ENCODE measurements around the gene MAPK8. TPM values are rescaled to one million over a fixed set of nuclear protein-coding genes. Genes with fewer than 3 reads are reported as not detected.
A peak's percentile ranks its signal among the peaks of the same experiment; 100 is the strongest.

MAPK8 gene
- total RNA-seq, 1 donor from 2014 or later, result 66.4 TPM

DNA sequence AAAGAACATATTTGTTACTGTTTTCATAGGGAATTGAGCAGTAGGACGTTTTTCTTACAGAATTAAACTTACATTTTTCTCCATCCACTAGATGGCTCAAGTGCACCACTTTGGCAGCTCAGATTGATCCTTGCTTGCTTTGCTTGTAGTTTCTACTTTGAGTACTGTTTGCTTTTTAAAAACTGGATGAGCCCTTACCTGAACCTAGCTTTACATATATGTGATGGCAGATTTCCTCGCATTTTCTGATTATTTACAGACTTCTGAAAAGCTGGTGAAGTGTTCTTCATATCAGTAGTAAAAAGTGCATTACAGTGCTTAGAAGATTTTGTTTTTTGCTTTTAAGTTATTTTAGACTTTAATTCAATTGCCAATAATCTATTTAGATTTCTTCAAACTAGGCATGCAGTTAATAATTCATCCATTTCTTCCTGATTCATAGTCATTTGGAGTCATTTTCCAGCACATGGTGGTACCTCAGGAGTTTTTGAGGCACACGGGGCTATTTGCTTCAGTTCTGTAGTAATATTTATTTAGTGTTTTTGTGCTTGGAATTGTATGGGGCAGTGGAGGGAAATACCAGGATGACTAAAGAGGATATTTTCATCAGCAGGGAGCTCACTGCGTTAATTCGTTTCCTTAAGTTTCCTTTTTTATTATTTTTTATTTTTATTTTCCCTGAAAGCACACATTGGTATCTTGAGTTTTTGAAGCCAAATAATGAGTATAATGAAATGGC, 57.3 kb downstream of the MAPK8 start:
- Mint-ChIP-seq H3K36me3 (no peaks in the 10 kb centered on the region), H3K27ac (peak overlapping the region; percentile 58), H3K9me3 (no peaks in the 10 kb centered on the region), H3K4me3 (no peak overlapping the region), H3K27me3 (ENCODE audit: low read depth) (no peaks in the 10 kb centered on the region), H3K4me1 (peaks cover 30% of the 10 kb centered on the region)
- TF ChIP-seq, protein P1, sequence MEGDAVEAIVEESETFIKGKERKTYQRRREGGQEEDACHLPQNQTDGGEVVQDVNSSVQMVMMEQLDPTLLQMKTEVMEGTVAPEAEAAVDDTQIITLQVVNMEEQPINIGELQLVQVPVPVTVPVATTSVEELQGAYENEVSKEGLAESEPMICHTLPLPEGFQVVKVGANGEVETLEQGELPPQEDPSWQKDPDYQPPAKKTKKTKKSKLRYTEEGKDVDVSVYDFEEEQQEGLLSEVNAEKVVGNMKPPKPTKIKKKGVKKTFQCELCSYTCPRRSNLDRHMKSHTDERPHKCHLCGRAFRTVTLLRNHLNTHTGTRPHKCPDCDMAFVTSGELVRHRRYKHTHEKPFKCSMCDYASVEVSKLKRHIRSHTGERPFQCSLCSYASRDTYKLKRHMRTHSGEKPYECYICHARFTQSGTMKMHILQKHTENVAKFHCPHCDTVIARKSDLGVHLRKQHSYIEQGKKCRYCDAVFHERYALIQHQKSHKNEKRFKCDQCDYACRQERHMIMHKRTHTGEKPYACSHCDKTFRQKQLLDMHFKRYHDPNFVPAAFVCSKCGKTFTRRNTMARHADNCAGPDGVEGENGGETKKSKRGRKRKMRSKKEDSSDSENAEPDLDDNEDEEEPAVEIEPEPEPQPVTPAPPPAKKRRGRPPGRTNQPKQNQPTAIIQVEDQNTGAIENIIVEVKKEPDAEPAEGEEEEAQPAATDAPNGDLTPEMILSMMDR (IDR thresholded peaks at IDR 0.05; ENCODE audit: unreplicated experiment), result no peak
- no peak for DNase-seq (ENCODE audit: low spot score in 2 of 2, unreplicated experiment in 2 of 2)

DNA sequence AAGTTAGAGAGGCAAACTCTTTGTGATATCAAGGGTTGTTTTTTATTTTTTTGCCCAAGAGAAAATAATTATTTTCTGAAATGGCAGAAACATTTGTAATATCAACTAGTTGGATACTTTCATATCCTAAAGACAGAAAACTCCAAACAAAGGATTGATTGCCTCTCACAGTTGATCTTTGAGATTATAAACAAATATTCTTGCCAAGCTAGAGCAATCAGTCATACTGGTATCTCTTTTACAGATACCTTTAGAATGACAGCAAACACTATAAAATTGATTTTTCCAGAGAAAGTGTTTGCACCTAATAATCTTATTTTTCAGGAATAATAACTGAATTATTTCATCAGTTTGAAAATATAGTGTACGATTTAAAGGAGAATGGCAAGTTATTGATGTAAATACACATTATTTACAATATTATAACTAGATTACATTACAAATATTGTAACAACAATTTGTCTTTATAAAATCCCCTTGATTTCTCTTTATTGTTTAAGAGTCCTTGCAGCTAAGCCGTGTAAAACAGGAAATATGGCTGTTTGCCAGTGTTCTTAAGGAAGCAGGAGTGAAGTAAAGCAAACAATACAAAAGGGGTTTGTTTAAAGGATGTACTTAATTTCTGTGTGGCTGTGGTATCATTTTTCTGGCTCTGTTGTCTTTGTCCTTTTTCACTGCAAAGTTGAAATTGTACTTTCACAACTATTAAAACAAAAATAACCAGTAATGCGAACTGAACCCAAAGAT, 58.4 kb downstream of the MAPK8 start:
- no peaks in the 10 kb centered on the region for H3K27me3 Mint-ChIP-seq (ENCODE audit: low read depth)
- peaks cover 27% of the 10 kb centered on the region for H3K4me1 Mint-ChIP-seq
- TF ChIP-seq, protein P1 (IDR thresholded peaks at IDR 0.05; ENCODE audit: unreplicated experiment), result no peak
- H3K27ac Mint-ChIP-seq, result peak overlapping the region; percentile 54
- no peak overlapping the region for H3K4me3 Mint-ChIP-seq
- DNase-seq (ENCODE audit: low spot score in 2 of 2, unreplicated experiment in 2 of 2), result no peak
- H3K36me3 Mint-ChIP-seq, result no peaks in the 10 kb centered on the region
- no peaks in the 10 kb centered on the region for H3K9me3 Mint-ChIP-seq

DNA sequence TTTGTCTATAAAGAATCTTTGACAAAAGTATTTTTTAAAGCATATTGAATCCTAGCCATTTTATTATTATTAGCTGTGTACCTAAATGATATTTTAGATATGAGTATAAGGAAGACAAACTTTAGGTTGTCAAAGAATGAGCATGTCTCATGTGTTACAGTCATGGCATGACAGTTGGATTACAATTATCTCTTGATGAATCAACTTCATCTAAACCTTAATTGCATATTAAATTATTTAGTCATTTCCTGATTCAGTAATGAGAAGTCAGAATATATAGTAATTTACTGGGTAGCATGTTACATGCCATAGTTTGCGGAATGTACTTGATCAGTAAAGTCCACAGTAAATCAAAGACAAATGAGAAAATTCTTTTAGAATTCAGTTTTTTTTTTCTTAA, 59.2 kb downstream of the MAPK8 start:
- H3K4me3 Mint-ChIP-seq, result no peak overlapping the region
- no peaks in the 10 kb centered on the region for H3K9me3 Mint-ChIP-seq
- H3K4me1 Mint-ChIP-seq, result peaks cover 23% of the 10 kb centered on the region
- TF ChIP-seq, protein P1 (IDR thresholded peaks at IDR 0.05; ENCODE audit: unreplicated experiment), result no peak
- no peak overlapping the region for H3K27ac Mint-ChIP-seq
- no peaks in the 10 kb centered on the region for H3K36me3 Mint-ChIP-seq
- no peak for DNase-seq (ENCODE audit: low spot score in 2 of 2, unreplicated experiment in 2 of 2)
- H3K27me3 Mint-ChIP-seq (ENCODE audit: low read depth), result no peaks in the 10 kb centered on the region

DNA sequence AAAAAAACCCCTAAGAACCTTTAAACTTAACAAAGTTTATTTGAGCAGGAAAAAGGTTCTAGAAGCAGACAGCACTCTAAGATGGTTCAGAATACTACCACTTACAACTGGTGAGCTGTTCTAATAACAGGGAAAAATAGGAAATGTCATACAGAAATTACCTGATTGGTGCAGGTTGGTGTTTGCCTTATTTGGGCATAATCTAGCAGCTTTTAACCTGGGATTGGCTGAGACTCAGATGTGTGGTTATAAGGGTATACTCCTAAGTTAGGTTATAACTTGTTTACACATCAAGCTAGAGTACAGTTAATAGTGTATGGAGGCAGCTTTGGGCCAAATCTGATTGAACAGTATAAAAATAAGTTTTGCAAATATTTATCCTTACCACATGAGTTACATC, 59.8 kb downstream of the MAPK8 start:
- TF ChIP-seq, protein P1 (IDR thresholded peaks at IDR 0.05; ENCODE audit: unreplicated experiment), result no peak
- no peaks in the 10 kb centered on the region for H3K27me3 Mint-ChIP-seq (ENCODE audit: low read depth)
- peaks cover 21% of the 10 kb centered on the region for H3K4me1 Mint-ChIP-seq
- no peaks in the 10 kb centered on the region for H3K9me3 Mint-ChIP-seq
- H3K36me3 Mint-ChIP-seq, result no peaks in the 10 kb centered on the region
- DNase-seq (ENCODE audit: low spot score in 2 of 2, unreplicated experiment in 2 of 2), result no peak
- H3K4me3 Mint-ChIP-seq, result no peak overlapping the region
- no peak overlapping the region for H3K27ac Mint-ChIP-seq

DNA sequence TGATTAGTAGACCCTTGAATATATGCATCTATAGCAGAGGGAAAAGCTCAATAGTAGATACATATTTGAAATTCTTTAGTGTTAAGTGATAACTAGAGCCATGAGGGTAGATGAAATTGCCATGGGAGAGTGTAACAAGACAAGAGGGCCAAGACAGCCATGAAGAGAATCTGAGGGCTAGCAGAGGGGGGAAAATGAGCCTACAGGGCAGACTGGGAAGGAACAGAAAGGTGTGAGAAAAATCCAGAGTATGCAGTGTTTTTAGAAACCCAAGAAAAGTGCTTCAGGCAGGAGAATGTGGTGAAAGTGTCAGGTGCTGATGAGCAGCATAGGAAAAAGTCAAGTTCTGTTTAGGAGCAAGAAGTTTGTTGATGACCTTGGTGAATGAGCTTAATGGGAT, 63.0 kb downstream of the MAPK8 start:
- Mint-ChIP-seq H3K4me3 (no peak overlapping the region), H3K27ac (no peak overlapping the region), H3K9me3 (peaks cover 19% of the 10 kb centered on the region), H3K27me3 (ENCODE audit: low read depth) (no peaks in the 10 kb centered on the region), H3K36me3 (peaks cover 23% of the 10 kb centered on the region), H3K4me1 (peaks cover 10% of the 10 kb centered on the region)
- no peak for DNase-seq (ENCODE audit: low spot score in 2 of 2, unreplicated experiment in 2 of 2)
- TF ChIP-seq, protein P1 (IDR thresholded peaks at IDR 0.05; ENCODE audit: unreplicated experiment), result no peak
